SH-SY5Y (cell line): ENCODE results near the gene UBE3B.

ENCODE experiments used
- GATA2 ChIP-seq: IDR thresholded peaks from 2 replicates; pipeline ENCODE4 v1.6.1; 2011; ENCODE audit warnings: mild to moderate bottlenecking, low read depth, low read length
- GATA3 ChIP-seq: IDR thresholded peaks from 2 replicates; pipeline ENCODE4 v1.6.1; 2011; ENCODE audit warnings: low read depth, mild to moderate bottlenecking, low read length, moderate library complexity

DNA sequence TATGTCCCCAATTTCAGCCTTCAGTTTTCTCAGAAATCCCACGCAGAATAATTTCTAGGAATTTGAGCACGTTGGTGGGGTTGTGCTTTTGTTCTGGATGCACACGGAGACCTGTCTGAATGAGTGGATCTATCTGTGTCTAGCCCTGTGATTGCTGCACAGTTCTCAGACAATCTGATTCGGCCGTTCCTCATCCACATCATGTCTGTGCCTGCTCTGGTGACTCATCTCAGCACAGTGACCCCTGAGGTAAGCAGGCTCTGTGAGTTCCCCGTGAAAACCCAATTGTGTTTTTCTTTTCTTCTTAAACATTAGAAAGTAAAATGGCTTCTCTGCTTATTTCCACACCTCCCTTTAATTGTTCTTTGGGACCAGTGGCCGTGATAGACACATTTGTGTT, 20.2 kb downstream of the UBE3B start:
- TF ChIP-seq GATA3 (no peak), GATA2 (no peak)
